GM12878 (cell line): ENCODE data around the gene CUEDC1. TPM values are rescaled to one million over a fixed set of nuclear protein-coding genes. Genes with fewer than 3 reads are reported as not detected.

Experiments used
- ATAC-seq: fragments of 200-7000 bp; cut with Tn5 transposase; 3 replicates; pipeline ENCODE4 v1.9.1; 2020; ENCODE audit warnings: mild to moderate bottlenecking, moderate library complexity
- BruUV-seq: library from RNA; stranded (reverse); fragments of 400-500 nt; replicated peaks from 2 replicates; lab custom pipeline; 2021; lab: Mats Ljungman, UMichigan
- CTCF ChIA-PET: fragments of 300-600 bp; sonication (Branson Sonifier 250); formaldehyde crosslinking; extraction: SDS; loops from one replicate; lab custom pipeline; 2021; ENCODE audit warnings: inconsistent platforms; lab: Yijun Ruan, JAX
- POLR2A ChIA-PET: fragments of 350-600 bp; formaldehyde crosslinking; extraction: SDS; loops from one replicate; lab custom pipeline; 2021; ENCODE audit warnings: inconsistent platforms; lab: Charles Lee
- RAD21 ChIA-PET: fragments of 300-600 bp; sonication (Branson Sonifier 250); formaldehyde crosslinking; loops from one replicate; lab custom pipeline; 2023; ENCODE audit warnings: antibody characterized with exemption; ENCODE audit not compliant: unreplicated experiment; lab: Charles Lee
- SMC1A ChIA-PET: fragments of 300-600 bp; sonication (Branson Sonifier 250); formaldehyde crosslinking; loops from one replicate; lab custom pipeline; 2023; ENCODE audit not compliant: unreplicated experiment, uncharacterized antibody; lab: Charles Lee
- DNase-seq: peaks from one replicate; pipeline ENCODE4 v3.0.0-alpha.2; 2011; ENCODE audit warnings: low read depth, low spot score
- FAIRE-seq: peaks from 3 replicates; lab custom pipeline; 2011; peaks lifted over from hg19 to GRCh38; lab: Jason Lieb, UNC
- H2AFZ ChIP-seq: 2 replicates; pipeline ENCODE4 v1.6.0; 2011; ENCODE audit warnings: low read depth, low read length, control low read depth; ENCODE audit not compliant: control insufficient read depth
- H3K27ac ChIP-seq: 2 replicates; pipeline ENCODE4 v1.5.1; 2011; ENCODE audit warnings: control low read depth; ENCODE audit not compliant: control insufficient read depth, insufficient read depth
- H3K27me3 ChIP-seq, 2 experiments: replicated peaks in 1 of 2; 2 replicates each; pipeline versions ENCODE4 v1.6.0 to v1.6.1; 2011; ENCODE audit warnings: low read length in 1 of 2; ENCODE audit not compliant: control insufficient read depth in 2 of 2, insufficient read depth in 2 of 2
- H3K36me3 ChIP-seq, 2 experiments: 2 replicates each; pipeline ENCODE4 v1.5.1; 2011; ENCODE audit warnings: low read length in 1 of 2; ENCODE audit not compliant: control insufficient read depth in 2 of 2, insufficient read depth in 2 of 2
- H3K4me1 ChIP-seq: 2 replicates; pipeline ENCODE4 v1.6.1; 2011; ENCODE audit warnings: mild to moderate bottlenecking, low read length, moderate library complexity, mixed read lengths; ENCODE audit not compliant: control insufficient read depth, insufficient read depth
- H3K4me2 ChIP-seq: 2 replicates; pipeline ENCODE4 v1.6.0; 2011; ENCODE audit warnings: control low read depth; ENCODE audit not compliant: control insufficient read depth, insufficient read depth
- H3K4me3 ChIP-seq: fragments of 200-600 bp; sonication (generic); 2 replicates; pipeline ENCODE4 v1.5.1; 2016
- H3K79me2 ChIP-seq: 2 replicates; pipeline ENCODE4 v1.6.0; 2011; ENCODE audit warnings: low read length; ENCODE audit not compliant: control insufficient read depth, insufficient read depth
- H3K9ac ChIP-seq: 2 replicates; pipeline ENCODE4 v1.8.0; 2011; ENCODE audit warnings: low read length, control low read depth, mixed read lengths; ENCODE audit not compliant: control insufficient read depth, insufficient read depth
- H3K9me3 ChIP-seq: replicated peaks from 3 replicates; pipeline ENCODE4 v1.5.1; 2011; ENCODE audit warnings: mild to moderate bottlenecking, low read length; ENCODE audit not compliant: control insufficient read depth, insufficient read depth
- H4K20me1 ChIP-seq: 2 replicates; pipeline ENCODE4 v1.6.0; 2011; ENCODE audit not compliant: control insufficient read depth, insufficient read depth
- ATF7 ChIP-seq: fragments of 450-650 bp; IDR thresholded peaks from 2 replicates; pipeline ENCODE4 v1.6.1; 2016; ENCODE audit warnings: low read depth, mild to moderate bottlenecking
- BHLHE40 ChIP-seq, 2 experiments: fragments of 450-650 bp in 1 of 2; IDR thresholded peaks; 2 replicates each; pipeline ENCODE4 v1.6.1; 2011 to 2017; ENCODE audit warnings: low read depth in 2 of 2, borderline replicate concordance in 1 of 2, improper control_type of control experiment in 1 of 2, low read length in 1 of 2, mild to moderate bottlenecking in 1 of 2
- CREB1 ChIP-seq: IDR thresholded peaks from 2 replicates; pipeline ENCODE4 v1.6.1; 2012; ENCODE audit warnings: low read depth, mild to moderate bottlenecking, inconsistent platforms
- IKZF1 ChIP-seq: fragments of 450-650 bp; conservative IDR thresholded peaks from 2 replicates; pipeline ENCODE4 v1.6.1; 2017; ENCODE audit warnings: antibody characterized with exemption, mild to moderate bottlenecking
- IRF4 ChIP-seq: IDR thresholded peaks from 2 replicates; pipeline ENCODE4 v1.6.1; 2011; ENCODE audit warnings: low read depth, low read length
- NFXL1 ChIP-seq: fragments of 450-650 bp; IDR thresholded peaks from 2 replicates; pipeline ENCODE4 v1.6.1; 2017; ENCODE audit warnings: antibody characterized with exemption, mild to moderate bottlenecking, borderline replicate concordance
- NR2F1 ChIP-seq: fragments of 450-650 bp; conservative IDR thresholded peaks from 2 replicates; pipeline ENCODE4 v1.6.1; 2017; ENCODE audit warnings: mild to moderate bottlenecking
- POLR2AphosphoS5 ChIP-seq: IDR thresholded peaks from 2 replicates; pipeline ENCODE4 v1.6.1; 2011; ENCODE audit warnings: mild to moderate bottlenecking, low read length, inconsistent platforms
- RB1 ChIP-seq: fragments of 450-650 bp; formaldehyde crosslinking; IDR thresholded peaks from 2 replicates; pipeline ENCODE4 v1.6.1; 2017; ENCODE audit warnings: mild to moderate bottlenecking, borderline replicate concordance
- SKIL ChIP-seq: fragments of 450-650 bp; IDR thresholded peaks from 2 replicates; pipeline ENCODE4 v1.6.1; 2017; ENCODE audit warnings: mild to moderate bottlenecking, low read depth, inconsistent platforms; ENCODE audit not compliant: poor library complexity, severe bottlenecking
- SMAD5 ChIP-seq: IDR thresholded peaks from 2 replicates; pipeline ENCODE4 v1.6.1; 2016; ENCODE audit warnings: antibody characterized with exemption, low read depth
- TBL1XR1 ChIP-seq: IDR thresholded peaks from 2 replicates; pipeline ENCODE4 v1.6.1; 2012; ENCODE audit warnings: low read depth, low read length, improper control_type of control experiment
- ZZZ3 ChIP-seq: IDR thresholded peaks from 2 replicates; pipeline ENCODE4 v1.6.1; 2011; ENCODE audit warnings: low read depth; ENCODE audit not compliant: control insufficient read depth, insufficient read length
- whole genome bisulfite sequencing: methylation state at CpG from one replicate; pipeline ENCODE4 v1.1.6; 2016; ENCODE audit warnings: low lambda C conversion rate; ENCODE audit not compliant: insufficient replicate concordance, insufficient coverage; ENCODE audit errors: missing lambda C conversion rate; 5-methylcytosine and 5-hydroxymethylcytosine counted together
- in situ Hi-C: fragments of 300-500 bp; cut with MboI; formaldehyde crosslinking; loops from 9 replicates; pipeline ENCODE4 v1.14.3; 2018; ENCODE audit warnings: mixed read lengths
- intact Hi-C: fragments of 100-400 bp; cut with micrococcal nuclease; formaldehyde crosslinking; loops from one replicate; pipeline ENCODE4 v1.14.2; 2022; ENCODE audit not compliant: unreplicated experiment
- polyA plus RNA-seq, 11 experiments: library from polyadenylated mRNA; depleted of rRNA in 4 of 11; unstranded in 6 of 11; stranded (reverse) in 5 of 11; fragments of >200 nt; fragmentation: Nextera tagmentation in 4 of 11; fragmentation: Illumina TruSeq in 1 of 11; extraction: Ambion mirVana in 4 of 11; extraction: Trizol in 1 of 11; gene quantifications; 1 replicate in 1 of 11; 2 replicates in 10 of 11; pipeline versions ENCODE4 v1.2.1 to v1.2.3, GENCODE V29; 2011 to 2016; ENCODE audit warnings: inconsistent platforms in 2 of 11, missing spikeins in 2 of 11, low read depth in 1 of 11
- total RNA-seq, 4 experiments: library from RNA; depleted of rRNA in 3 of 4; stranded (reverse); fragments of >200 nt in 3 of 4; fragmentation: Illumina TruSeq in 1 of 4; extraction: Trizol in 1 of 4; gene quantifications; 2 replicates each; pipeline versions ENCODE4 v1.2.1 to v1.2.3, GENCODE V29; 2013 to 2021

The CUEDC1 gene
- total and polyA plus RNA-seq, 10 of the 15 experiments (the other 5 are each of a cell fraction or from before 2014, with no cell fraction given), result 0.24 to 7.4 (median 1.8) TPM

GRCh38 chr17:57938061-57938502 lies 17.1 kb downstream of the CUEDC1 start:
- Histone ChIP-seq H3K4me2 (no peak overlapping the region), H3K79me2 (no peaks in the 10 kb centered on the region), H3K9ac (no peak overlapping the region), H3K9me3 (no peaks in the 10 kb centered on the region), H4K20me1 (no peaks in the 10 kb centered on the region; the same call in 1 of the 2 replicates), H3K27me3 (no peaks in the 10 kb centered on the region), H2AFZ (no peak overlapping the region), H3K27ac (no peak overlapping the region), H3K36me3 (no peaks in the 10 kb centered on the region), H3K4me3 (no peak overlapping the region), H3K4me1 (peaks cover 43% of the 10 kb centered on the region)
- CTCF ChIA-PET, result interaction anchor here (0.7 to 9.5 kb wide), 11 partner anchors 10 to 63 kb away, joined by 3 to 77 read pairs (median 5); partner anchors contain the start of gene CUEDC1
- WGBS, result 50% methylated on average over 7 of the region's 7 CpGs
- TF ChIP-seq IRF4, result no peak
- no peak for TF ChIP-seq POLR2AphosphoS5
- TF ChIP-seq SMAD5, result no peak
- TF ChIP-seq CREB1, result no peak
- TF ChIP-seq IKZF1, result 0 out of 2 replicates have a peak, but pooled peaks have one; percentile 12
- TF ChIP-seq NFXL1, result no peak
- no peak for TF ChIP-seq RB1
- TF ChIP-seq NR2F1, result no peak
- TF ChIP-seq TBL1XR1, result no peak
- 0 out of 2 replicates have a peak, but pooled peaks have one; percentile 38 for TF ChIP-seq ATF7
- no peak for TF ChIP-seq SKIL
- 0 out of 4 replicates have a peak, but pooled peaks of 1 of the 2 experiments have one; percentile 14 for TF ChIP-seq BHLHE40 (IDR thresholded peaks at IDR 0.05; ENCODE audit: borderline replicate concordance in 1 of 2, low read depth in 2 of 2, low read length in 1 of 2)
- no peak for TF ChIP-seq ZZZ3
- in situ Hi-C loops, result no loop called here
- BruUV-seq, result no TSS peak
- POLR2A ChIA-PET, result interaction anchor here (0.5 to 5.3 kb wide), 4 partner anchors 11 to 75 kb away, joined by 10 to 51 read pairs (median 30); no protein-coding TSS in a partner anchor
- RAD21 ChIA-PET, result interaction anchor here (0.7 to 5.2 kb wide), 13 partner anchors 9 to 79 kb away, joined by 3 to 86 read pairs (median 5); partner anchors contain the start of genes CUEDC1 and SRSF1
- intact Hi-C loops, result no loop called here
- FAIRE-seq (peak; percentile 72), ATAC-seq (no peak), DNase-seq (no peak)
- SMC1A ChIA-PET, result interaction anchor here (0.8 to 8.2 kb wide), 11 partner anchors 12 to 78 kb away, joined by 3 to 138 read pairs (median 4); no protein-coding TSS in a partner anchor
